GM18907 (cell line): ENCODE data around the gene EWSR1.
A peak's percentile ranks its signal among the peaks of the same experiment; 100 is the strongest.
"Not testable (repeated sequence)": the region's sequence is repeated elsewhere in the genome, so short reads cannot be mapped to it uniquely, and the experiment has no call there.

Experiments used
- ATAC-seq: cut with Tn5 transposase; IDR thresholded peaks from one replicate; pipeline ENCODE4 v1.9.1; 2021; ENCODE audit warnings: mild to moderate bottlenecking, moderate library complexity; ENCODE audit not compliant: unreplicated experiment

The EWSR1 gene

GRCh38 chr22:29267858-29268510 is at the start of gene EWSR1, which contains the start of gene RHBDD3:
TSS of gene EWSR1 (plus strand) at chr22:29268268. CDS start at chr22:29268337, 69 bp downstream.
TSS of gene RHBDD3 (minus strand) at chr22:29267981. CDS start at chr22:29265626, 2,355 bp downstream.
- ATAC-seq: peak; percentile 80

GRCh38 chr22:29218758-29219408 is 49.2 kb upstream of the EWSR1 start:
- no peak for ATAC-seq

- ATAC-seq: not testable (repeated sequence)
These were observed 48.7 kb upstream of the EWSR1 start for GRCh38 chr22:29219409-29219782.

GRCh38 chr22:29219881-29220670 is 48.0 kb upstream of the EWSR1 start:
- no peak for ATAC-seq

- ATAC-seq: no peak
These were observed 43.8 kb upstream of the EWSR1 start for GRCh38 chr22:29224121-29224858.

- ATAC-seq: no peak
These were observed 43.1 kb upstream of the EWSR1 start for GRCh38 chr22:29224859-29225410.

GRCh38 chr22:29225422-29226090 is 42.5 kb upstream of the EWSR1 start:
- ATAC-seq: no peak

- no peak for ATAC-seq
These were observed 41.6 kb upstream of the EWSR1 start for GRCh38 chr22:29226351-29226981.

GRCh38 chr22:29230972-29231875 is 36.8 kb upstream of the EWSR1 start:
- no peak for ATAC-seq

- no peak for ATAC-seq
These were observed 35.8 kb upstream of the EWSR1 start for GRCh38 chr22:29231971-29232959.

GRCh38 chr22:29233277-29233877 is 34.7 kb upstream of the EWSR1 start:
- no peak for ATAC-seq

- ATAC-seq: not testable (repeated sequence)
These were observed 27.6 kb upstream of the EWSR1 start for GRCh38 chr22:29240481-29240880.

GRCh38 chr22:29243874-29244446 is 24.1 kb upstream of the EWSR1 start:
- no peak for ATAC-seq

GRCh38 chr22:29244785-29245625 is 23.1 kb upstream of the EWSR1 start:
- no peak for ATAC-seq

GRCh38 chr22:29245626-29246385 is 22.3 kb upstream of the EWSR1 start:
- peak; percentile 64 for ATAC-seq
